ENCODE results near the gene ITPR2.

ITPR2 gene

DNA sequence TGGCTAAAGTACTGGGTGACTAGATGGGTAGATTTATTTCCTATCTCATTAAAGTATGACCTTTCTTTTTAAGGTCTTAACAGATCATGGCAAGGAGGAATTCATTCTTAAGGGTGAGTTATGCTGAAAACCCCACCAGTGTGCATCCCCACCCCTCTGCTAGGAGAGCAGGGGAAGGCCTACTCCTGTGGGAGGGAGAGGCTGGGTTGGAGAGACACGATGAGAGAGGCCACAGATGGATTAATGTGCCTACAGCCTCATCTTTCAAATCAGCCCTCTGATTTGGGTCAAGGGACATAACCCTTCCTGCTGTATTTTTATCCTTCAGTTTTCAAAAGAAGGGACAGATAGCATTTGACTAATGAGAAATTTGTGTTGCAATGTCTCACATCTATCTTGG lies 452.1 kb downstream of the ITPR2 start:
- TF ChIP-seq SIN3A (IDR thresholded peaks at IDR 0.05; ENCODE audit: borderline replicate concordance, insufficient read depth, low read length) (no peak), TAF1 (IDR thresholded peaks at IDR 0.05; ENCODE audit: borderline replicate concordance, insufficient read depth, low read length) (no peak), FOXP2 (optimal IDR thresholded peaks at IDR 0.05; ENCODE audit: borderline replicate concordance, extremely low read depth, extremely low read length, insufficient read depth) (no peak), POLR2AphosphoS5 (IDR thresholded peaks at IDR 0.05; ENCODE audit: low read depth, low read length) (no peak)
- TF ChIP-seq, protein P1, sequence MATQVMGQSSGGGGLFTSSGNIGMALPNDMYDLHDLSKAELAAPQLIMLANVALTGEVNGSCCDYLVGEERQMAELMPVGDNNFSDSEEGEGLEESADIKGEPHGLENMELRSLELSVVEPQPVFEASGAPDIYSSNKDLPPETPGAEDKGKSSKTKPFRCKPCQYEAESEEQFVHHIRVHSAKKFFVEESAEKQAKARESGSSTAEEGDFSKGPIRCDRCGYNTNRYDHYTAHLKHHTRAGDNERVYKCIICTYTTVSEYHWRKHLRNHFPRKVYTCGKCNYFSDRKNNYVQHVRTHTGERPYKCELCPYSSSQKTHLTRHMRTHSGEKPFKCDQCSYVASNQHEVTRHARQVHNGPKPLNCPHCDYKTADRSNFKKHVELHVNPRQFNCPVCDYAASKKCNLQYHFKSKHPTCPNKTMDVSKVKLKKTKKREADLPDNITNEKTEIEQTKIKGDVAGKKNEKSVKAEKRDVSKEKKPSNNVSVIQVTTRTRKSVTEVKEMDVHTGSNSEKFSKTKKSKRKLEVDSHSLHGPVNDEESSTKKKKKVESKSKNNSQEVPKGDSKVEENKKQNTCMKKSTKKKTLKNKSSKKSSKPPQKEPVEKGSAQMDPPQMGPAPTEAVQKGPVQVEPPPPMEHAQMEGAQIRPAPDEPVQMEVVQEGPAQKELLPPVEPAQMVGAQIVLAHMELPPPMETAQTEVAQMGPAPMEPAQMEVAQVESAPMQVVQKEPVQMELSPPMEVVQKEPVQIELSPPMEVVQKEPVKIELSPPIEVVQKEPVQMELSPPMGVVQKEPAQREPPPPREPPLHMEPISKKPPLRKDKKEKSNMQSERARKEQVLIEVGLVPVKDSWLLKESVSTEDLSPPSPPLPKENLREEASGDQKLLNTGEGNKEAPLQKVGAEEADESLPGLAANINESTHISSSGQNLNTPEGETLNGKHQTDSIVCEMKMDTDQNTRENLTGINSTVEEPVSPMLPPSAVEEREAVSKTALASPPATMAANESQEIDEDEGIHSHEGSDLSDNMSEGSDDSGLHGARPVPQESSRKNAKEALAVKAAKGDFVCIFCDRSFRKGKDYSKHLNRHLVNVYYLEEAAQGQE (IDR thresholded peaks at IDR 0.05; ENCODE audit: insufficient read depth in 1 of 2, low read depth in 2 of 2, low read length in 2 of 2): no peak

DNA sequence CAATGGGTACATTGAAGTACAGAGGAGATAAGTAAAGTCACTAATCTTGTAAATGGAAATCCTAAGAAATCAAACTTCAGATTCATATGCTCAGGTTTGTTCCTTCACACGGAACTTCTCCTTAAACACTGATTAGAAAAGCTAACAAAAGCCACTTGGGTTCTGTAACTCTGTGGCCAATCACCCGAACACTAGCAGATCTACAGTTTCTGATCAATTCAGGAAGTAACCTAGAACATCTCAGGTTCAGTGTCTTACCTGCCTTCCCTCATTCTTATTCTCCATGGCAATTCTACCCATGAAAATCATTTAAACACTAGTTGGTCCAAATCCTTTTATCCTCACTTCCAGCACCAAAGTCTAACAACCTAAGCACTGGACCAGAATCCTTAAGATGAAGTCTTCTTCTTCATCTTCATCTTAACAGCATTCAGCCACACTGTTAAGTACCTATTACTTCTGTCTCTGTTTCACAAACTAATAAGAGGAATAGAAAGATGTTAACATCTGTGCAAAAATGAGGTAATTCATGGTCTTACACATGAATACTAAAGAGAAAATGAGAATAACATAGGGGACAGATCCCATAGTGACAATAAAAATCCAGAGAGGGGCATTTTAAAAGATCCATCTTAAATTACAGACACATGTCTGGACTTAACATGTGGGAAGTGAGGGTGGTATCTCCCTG lies 453.1 kb downstream of the ITPR2 start:
- no peak for TF ChIP-seq FOXP2 (optimal IDR thresholded peaks at IDR 0.05; ENCODE audit: borderline replicate concordance, extremely low read depth, extremely low read length, insufficient read depth)
- no peak for TF ChIP-seq TAF1 (IDR thresholded peaks at IDR 0.05; ENCODE audit: borderline replicate concordance, insufficient read depth, low read length)
- TF ChIP-seq SIN3A (IDR thresholded peaks at IDR 0.05; ENCODE audit: borderline replicate concordance, insufficient read depth, low read length): no peak
- no peak for TF ChIP-seq POLR2AphosphoS5 (IDR thresholded peaks at IDR 0.05; ENCODE audit: low read depth, low read length)
- TF ChIP-seq, protein P1 (IDR thresholded peaks at IDR 0.05; ENCODE audit: insufficient read depth in 1 of 2, low read depth in 2 of 2, low read length in 2 of 2): no peak

DNA sequence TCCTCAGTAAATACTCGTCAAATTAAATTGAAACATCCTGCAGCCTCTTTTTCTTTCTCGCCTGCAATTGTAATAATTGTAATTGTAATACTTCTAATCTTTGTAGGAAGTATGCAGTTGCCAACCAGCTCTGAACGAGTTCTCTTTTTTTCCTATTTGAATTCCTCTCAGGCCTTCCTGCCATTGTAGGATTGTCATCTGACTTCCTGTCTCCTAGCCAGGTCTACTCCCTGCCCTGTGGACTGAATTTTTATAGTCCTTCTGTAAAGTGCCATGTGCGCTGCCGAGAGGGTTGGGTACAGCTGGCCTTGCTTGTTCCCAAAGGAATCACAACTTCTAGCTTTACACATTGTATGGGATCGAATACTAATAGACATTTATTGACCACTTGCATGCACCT lies 454.3 kb downstream of the ITPR2 start:
- TF ChIP-seq FOXP2 (optimal IDR thresholded peaks at IDR 0.05; ENCODE audit: borderline replicate concordance, extremely low read depth, extremely low read length, insufficient read depth): no peak
- TF ChIP-seq, protein P1 (IDR thresholded peaks at IDR 0.05; ENCODE audit: insufficient read depth in 1 of 2, low read depth in 2 of 2, low read length in 2 of 2): no peak
- TF ChIP-seq SIN3A (IDR thresholded peaks at IDR 0.05; ENCODE audit: borderline replicate concordance, insufficient read depth, low read length): no peak
- no peak for TF ChIP-seq TAF1 (IDR thresholded peaks at IDR 0.05; ENCODE audit: borderline replicate concordance, insufficient read depth, low read length)
- TF ChIP-seq POLR2AphosphoS5 (IDR thresholded peaks at IDR 0.05; ENCODE audit: low read depth, low read length): no peak

DNA sequence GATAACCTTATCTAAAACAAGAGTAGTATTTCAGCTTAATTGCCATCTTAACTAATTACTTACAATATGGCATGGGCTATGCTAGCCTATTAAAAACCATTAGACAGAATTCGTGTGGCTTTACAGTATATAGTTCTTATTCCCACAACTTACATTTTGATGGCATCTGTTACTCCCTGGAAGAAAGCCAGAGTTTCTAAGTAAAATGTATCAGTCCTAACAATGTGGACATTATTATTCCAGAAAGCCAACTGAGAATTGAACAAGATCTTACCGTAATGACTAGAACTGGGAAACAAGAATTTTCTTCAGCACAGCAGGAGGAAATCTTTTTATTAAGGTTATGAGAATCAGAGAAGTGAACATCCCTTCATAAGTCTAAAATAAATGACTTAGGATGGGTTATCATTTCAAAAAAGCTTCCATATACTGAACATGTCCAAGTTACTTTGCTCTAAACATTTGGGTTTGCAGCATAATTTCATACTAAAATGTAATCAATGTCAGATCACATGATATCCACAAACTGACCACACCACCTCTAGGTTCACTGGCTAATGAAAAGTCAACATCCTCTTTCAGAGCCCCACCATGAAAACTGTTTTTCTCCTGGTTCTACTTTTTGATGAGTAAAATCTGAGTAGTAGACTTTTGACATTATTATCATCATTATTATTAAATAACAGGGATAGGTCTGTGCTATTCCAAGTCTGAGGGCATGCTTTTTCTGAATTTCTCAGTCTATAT lies 457.9 kb downstream of the ITPR2 start:
- TF ChIP-seq SIN3A (IDR thresholded peaks at IDR 0.05; ENCODE audit: borderline replicate concordance, insufficient read depth, low read length): no peak
- TF ChIP-seq, protein P1 (IDR thresholded peaks at IDR 0.05; ENCODE audit: insufficient read depth in 1 of 2, low read depth in 2 of 2, low read length in 2 of 2): no peak
- no peak for TF ChIP-seq POLR2AphosphoS5 (IDR thresholded peaks at IDR 0.05; ENCODE audit: low read depth, low read length)
- TF ChIP-seq TAF1 (IDR thresholded peaks at IDR 0.05; ENCODE audit: borderline replicate concordance, insufficient read depth, low read length): no peak
- no peak for TF ChIP-seq FOXP2 (optimal IDR thresholded peaks at IDR 0.05; ENCODE audit: borderline replicate concordance, extremely low read depth, extremely low read length, insufficient read depth)

Measured in PFSK-1 (cell line).